H9 (cell line): ENCODE results near the gene PCBP1. TPM values are rescaled to one million over a fixed set of nuclear protein-coding genes. Genes with fewer than 3 reads are reported as not detected.

Experiments
- DNase-seq: peaks from one replicate; pipeline ENCODE4 v3.0.0-alpha.2; 2017
- H2AFZ ChIP-seq: one replicate; pipeline ENCODE4 v1.6.1; 2013; ENCODE audit warnings: mild to moderate bottlenecking, low read length, control low read depth, moderate library complexity
- H2AK5ac ChIP-seq: 2 replicates; pipeline ENCODE4 v1.6.1; 2013; ENCODE audit warnings: low read length, control low read depth, mixed read lengths; ENCODE audit not compliant: insufficient read length
- H2BK120ac ChIP-seq: one replicate; pipeline ENCODE4 v1.6.1; 2013; ENCODE audit warnings: low read depth, mild to moderate bottlenecking, low read length, control low read depth, inconsistent platforms; ENCODE audit not compliant: poor library complexity, severe bottlenecking
- H2BK12ac ChIP-seq: 2 replicates; pipeline ENCODE4 v1.6.1; 2013; ENCODE audit warnings: low read length, control low read depth, mixed read lengths, low read depth; ENCODE audit not compliant: insufficient read length
- H2BK15ac ChIP-seq: 2 replicates; pipeline ENCODE4 v1.6.1; 2013; ENCODE audit warnings: low read depth, low read length, control low read depth
- H2BK20ac ChIP-seq: one replicate; pipeline ENCODE4 v1.6.1; 2013; ENCODE audit warnings: low read depth, mild to moderate bottlenecking, low read length, control low read depth, inconsistent platforms; ENCODE audit not compliant: poor library complexity, severe bottlenecking
- H2BK5ac ChIP-seq: 2 replicates; pipeline ENCODE4 v1.6.1; 2013; ENCODE audit warnings: low read length, control low read depth, mixed read lengths; ENCODE audit not compliant: insufficient read length
- H3K14ac ChIP-seq: 2 replicates; pipeline ENCODE4 v1.6.1; 2013; ENCODE audit warnings: low read length, control low read depth; ENCODE audit not compliant: insufficient read depth
- H3K18ac ChIP-seq: 2 replicates; pipeline ENCODE4 v1.6.1; 2013; ENCODE audit warnings: low read depth, mild to moderate bottlenecking, mixed read lengths, low read length, control low read depth; ENCODE audit not compliant: insufficient read length
- H3K23ac ChIP-seq: 2 replicates; pipeline ENCODE4 v1.6.1; 2013; ENCODE audit warnings: low read length, control low read depth, mixed read lengths, low read depth; ENCODE audit not compliant: insufficient read length
- H3K23me2 ChIP-seq: 2 replicates; pipeline ENCODE4 v1.6.1; 2013; ENCODE audit warnings: low read depth, mild to moderate bottlenecking, mixed read lengths, low read length, control low read depth; ENCODE audit not compliant: insufficient read length, poor library complexity, severe bottlenecking
- H3K27ac ChIP-seq: 2 replicates; pipeline ENCODE4 v1.5.1; 2013; ENCODE audit warnings: low read length, control low read depth, mixed read lengths, low read depth; ENCODE audit not compliant: insufficient read length
- H3K27me3 ChIP-seq: 2 replicates; pipeline ENCODE4 v1.6.1; 2013; ENCODE audit warnings: low read length, control low read depth, inconsistent platforms; ENCODE audit not compliant: insufficient read depth
- H3K4ac ChIP-seq: 2 replicates; pipeline ENCODE4 v1.6.1; 2013; ENCODE audit warnings: low read depth, mild to moderate bottlenecking, control low read depth, inconsistent platforms, low read length, moderate library complexity
- H3K4me1 ChIP-seq: 2 replicates; pipeline ENCODE4 v1.6.1; 2013; ENCODE audit warnings: low read length, control low read depth, inconsistent platforms; ENCODE audit not compliant: insufficient read depth
- H3K4me2 ChIP-seq: 2 replicates; pipeline ENCODE4 v1.6.1; 2013; ENCODE audit warnings: low read length, control low read depth, mixed read lengths; ENCODE audit not compliant: insufficient read length, insufficient read depth
- H3K56ac ChIP-seq: 2 replicates; pipeline ENCODE4 v1.6.1; 2013; ENCODE audit warnings: low read depth, mild to moderate bottlenecking, mixed read lengths, low read length, control low read depth; ENCODE audit not compliant: insufficient read length
- H3K79me1 ChIP-seq: 2 replicates; pipeline ENCODE4 v1.6.1; 2013; ENCODE audit warnings: low read depth, mild to moderate bottlenecking, moderate library complexity, low read length, control low read depth, inconsistent platforms; ENCODE audit not compliant: insufficient read depth, poor library complexity, severe bottlenecking
- H3K79me2 ChIP-seq: 2 replicates; pipeline ENCODE4 v1.6.1; 2013; ENCODE audit warnings: low read length, control low read depth, inconsistent platforms; ENCODE audit not compliant: insufficient read depth
- H3K9ac ChIP-seq: 2 replicates; pipeline ENCODE4 v1.6.1; 2013; ENCODE audit warnings: low read length, control low read depth, mixed read lengths; ENCODE audit not compliant: insufficient read length; ENCODE audit errors: extremely low read depth
- H3K9me3 ChIP-seq: one replicate; pipeline ENCODE4 v1.6.1; 2013; ENCODE audit warnings: low read depth, low read length, inconsistent platforms; ENCODE audit not compliant: control insufficient read depth
- H3T11ph ChIP-seq: one replicate; pipeline ENCODE4 v1.6.1; 2013; ENCODE audit warnings: mild to moderate bottlenecking, low read length, control low read depth, inconsistent platforms
- H4K20me1 ChIP-seq: one replicate; pipeline ENCODE4 v1.6.1; 2013; ENCODE audit not compliant: control insufficient read depth, insufficient read length, insufficient read depth
- H4K5ac ChIP-seq: 2 replicates; pipeline ENCODE4 v1.6.1; 2013; ENCODE audit warnings: low read depth, mild to moderate bottlenecking, mixed read lengths, low read length, control low read depth; ENCODE audit not compliant: insufficient read length
- H4K8ac ChIP-seq: replicated peaks from 2 replicates; pipeline ENCODE4 v1.6.1; 2013; ENCODE audit warnings: low read length, control low read depth, mixed read lengths, low read depth; ENCODE audit not compliant: insufficient read length
- H4K91ac ChIP-seq: 2 replicates; pipeline ENCODE4 v1.6.1; 2013; ENCODE audit warnings: low read depth, mild to moderate bottlenecking, moderate library complexity, mixed read lengths, low read length, control low read depth; ENCODE audit not compliant: insufficient read length
- H3K27ac Mint-ChIP-seq, 3 experiments: 2 replicates in 2 of 3; 3 replicates in 1 of 3; pipeline ENCODE4 v1.8.0; 2020 to 2021; ENCODE audit warnings: mixed read lengths in 3 of 3, mild to moderate bottlenecking in 1 of 3, moderate library complexity in 1 of 3
- H3K27me3 Mint-ChIP-seq: 2 replicates; pipeline ENCODE4 v1.8.0; 2021; ENCODE audit warnings: low read depth, mild to moderate bottlenecking, moderate library complexity, mixed read lengths
- H3K36me3 Mint-ChIP-seq, 3 experiments: 2 replicates in 2 of 3; 3 replicates in 1 of 3; pipeline ENCODE4 v1.8.0; 2020 to 2021; ENCODE audit warnings: low read depth in 3 of 3, mixed read lengths in 3 of 3; ENCODE audit not compliant: insufficient read depth in 1 of 3
- H3K4me1 Mint-ChIP-seq, 2 experiments: 2 replicates each; pipeline ENCODE4 v1.8.0; 2020; ENCODE audit warnings: mixed read lengths in 2 of 2
- H3K4me3 Mint-ChIP-seq, 2 experiments: 2 replicates in 1 of 2; 3 replicates in 1 of 2; pipeline ENCODE4 v1.8.0; 2020 to 2021; ENCODE audit warnings: mild to moderate bottlenecking in 2 of 2, mixed read lengths in 2 of 2, moderate library complexity in 1 of 2
- H3K9me3 Mint-ChIP-seq, 2 experiments: 2 replicates in 1 of 2; 3 replicates in 1 of 2; pipeline ENCODE4 v1.8.0; 2020; ENCODE audit warnings: mild to moderate bottlenecking in 2 of 2, mixed read lengths in 2 of 2, moderate library complexity in 1 of 2
- CTCF ChIP-seq: fragments of 200-600 bp; sonication (generic); conservative IDR thresholded peaks from 3 replicates; pipeline ENCODE4 v1.8.0; 2021; ENCODE audit warnings: antibody characterized with exemption, mild to moderate bottlenecking
- WGBS: extraction: QIAGEN DNeasy Blood & Tissue Kit; methylation state at CpG from one replicate; pipeline ENCODE4 v1.1.7; 2013; ENCODE audit warnings: missing lambda C conversion rate, low lambda C conversion rate, mixed read lengths; ENCODE audit not compliant: insufficient read length; ENCODE audit errors: extremely low coverage; 5-methylcytosine and 5-hydroxymethylcytosine counted together
- total RNA-seq: library from RNA; stranded (reverse); gene quantifications from 2 replicates; pipeline ENCODE4 v1.2.1, GENCODE V29; 2021

The PCBP1 gene
- total RNA-seq, 1 experiment from 2014 or later, result 457 TPM

- no peak overlapping the region for H3K18ac ChIP-seq
- no peak overlapping the region for H2BK12ac ChIP-seq
- no peak overlapping the region for H2BK120ac ChIP-seq
- no CpG with 5 or more reads among the region's 13 CpGs for WGBS
- H3K27ac Mint-ChIP-seq, result peak overlapping the region; percentile 95 to 96 (median 96)
- peak; percentile 81 for TF ChIP-seq CTCF
- H2AK5ac ChIP-seq, result no peak overlapping the region
- DNase-seq, result peak; percentile 75
- no peak overlapping the region for H2BK20ac ChIP-seq
- no peaks in the 10 kb centered on the region for H3K23me2 ChIP-seq
- no peaks in the 10 kb centered on the region for H3K79me1 ChIP-seq
- H3K9me3 Mint-ChIP-seq, result no peaks in the 10 kb centered on the region
- H3K4ac ChIP-seq, result no peak overlapping the region
- H3K14ac ChIP-seq, result no peak overlapping the region
- no peak overlapping the region for H3K56ac ChIP-seq
- no peak overlapping the region for H3K4me2 ChIP-seq
- no peak overlapping the region for H2BK15ac ChIP-seq
- no peak overlapping the region for H2AFZ ChIP-seq
- no peak overlapping the region for H3K4me3 Mint-ChIP-seq
- H3K4me1 Mint-ChIP-seq, result peaks cover 6% of the 10 kb centered on the region in 2 experiments
- no peak overlapping the region for H4K8ac ChIP-seq
- H4K91ac ChIP-seq, result no peak overlapping the region
- H4K5ac ChIP-seq, result no peak overlapping the region
- no peak overlapping the region for H3T11ph ChIP-seq
- no peak overlapping the region for H3K27ac ChIP-seq
- no peaks in the 10 kb centered on the region for H3K79me2 ChIP-seq
- no peak overlapping the region for H2BK5ac ChIP-seq
- H3K27me3 ChIP-seq, result no peaks in the 10 kb centered on the region
- no peaks in the 10 kb centered on the region for H4K20me1 ChIP-seq
- H3K9ac ChIP-seq, result no peak overlapping the region
- H3K36me3 Mint-ChIP-seq, result peaks cover 1 to 46% (median 45%) of the 10 kb centered on the region in 3 experiments; a peak in 6 of 7 replicates
- H3K27me3 Mint-ChIP-seq, result no peaks in the 10 kb centered on the region
- no peaks in the 10 kb centered on the region for H3K4me1 ChIP-seq
- no peaks in the 10 kb centered on the region for H3K9me3 ChIP-seq
- no peak overlapping the region for H3K23ac ChIP-seq
Measured at GRCh38 chr2:70070542-70071268, 16.6 kb upstream of the PCBP1 start.
